Hematopoietic multipotent progenitor cell treated with erythropoietin and hydrocortisone succinate and interleukin-3 and kit ligand, for 8 days (in vitro differentiated cells): ENCODE data around the gene WLS.
A peak's percentile ranks its signal among the peaks of the same experiment; 100 is the strongest.
"Not testable (repeated sequence)": the region's sequence is repeated elsewhere in the genome, so short reads cannot be mapped to it uniquely, and the experiment has no call there.

ENCODE experiments used
- DNase-seq: peaks from one replicate; pipeline ENCODE4 v3.0.0-alpha.2; 2015

The WLS gene

DNA sequence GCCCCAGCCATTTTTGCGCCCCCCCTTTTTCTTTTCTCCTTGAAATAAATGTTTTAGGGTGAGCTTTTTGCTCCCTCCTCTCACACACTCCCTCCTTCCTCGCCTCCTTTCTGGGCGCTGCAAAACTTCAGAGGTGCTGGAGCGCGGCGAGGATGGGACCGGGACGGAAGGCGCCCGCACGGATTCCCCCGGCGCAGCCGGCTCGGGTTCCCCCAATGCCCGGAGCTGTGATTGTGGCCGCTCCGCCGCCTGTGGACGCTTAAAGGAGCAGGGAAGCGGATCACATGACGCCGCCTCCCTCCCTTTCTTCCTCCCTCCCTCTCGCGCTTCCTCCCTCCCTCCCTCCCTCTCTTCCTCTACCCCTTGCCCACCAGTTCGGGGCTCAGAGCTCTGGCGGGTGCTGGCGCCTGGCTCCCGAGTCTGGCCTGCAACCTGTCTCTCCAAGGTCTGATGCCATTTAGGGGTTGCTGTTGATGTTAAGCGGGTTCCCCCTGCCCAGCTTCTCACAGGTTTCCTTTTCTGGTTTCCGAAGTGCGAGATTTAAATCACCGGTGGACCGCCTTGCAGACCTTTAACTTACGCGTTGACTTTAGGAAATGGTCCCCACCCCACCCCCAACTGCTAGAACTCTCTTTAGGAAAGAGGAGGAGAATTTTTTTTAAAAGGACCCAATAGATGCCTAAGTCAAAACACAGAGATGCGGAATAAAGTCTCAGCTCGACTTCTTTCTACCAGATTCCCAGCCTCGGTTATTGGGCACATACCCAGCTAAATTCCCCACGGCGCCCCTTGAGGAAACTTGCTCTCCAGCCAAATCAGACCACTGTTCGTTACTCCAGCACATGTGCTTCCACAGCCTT, at the start of gene WLS:
Gene WLS (minus strand): TSS at position 235 of the 860 bp plus-strand sequence. CDS start 224 bp downstream, at position 11.
- DNase-seq: no peak

DNA sequence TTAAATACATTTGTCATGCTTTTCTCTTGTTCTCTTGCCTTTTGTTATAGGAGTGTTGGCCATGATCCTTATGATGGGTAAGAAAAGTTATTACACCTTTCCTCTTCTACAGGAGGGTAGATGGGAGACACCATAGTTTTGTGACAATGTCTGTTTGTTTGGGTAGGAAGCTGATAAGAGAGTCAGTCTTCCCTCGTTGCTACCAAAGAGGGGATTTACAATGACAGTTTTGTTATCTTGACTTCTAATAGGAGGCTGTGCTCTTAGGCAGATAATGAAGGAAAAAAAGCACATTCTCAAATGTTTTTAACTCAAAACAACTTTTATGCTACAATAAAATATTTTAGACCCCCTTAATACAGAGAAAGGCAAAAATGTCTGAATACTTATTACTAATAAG, 48.0 kb upstream of the WLS start:
- DNase-seq: peak; percentile 45

DNA sequence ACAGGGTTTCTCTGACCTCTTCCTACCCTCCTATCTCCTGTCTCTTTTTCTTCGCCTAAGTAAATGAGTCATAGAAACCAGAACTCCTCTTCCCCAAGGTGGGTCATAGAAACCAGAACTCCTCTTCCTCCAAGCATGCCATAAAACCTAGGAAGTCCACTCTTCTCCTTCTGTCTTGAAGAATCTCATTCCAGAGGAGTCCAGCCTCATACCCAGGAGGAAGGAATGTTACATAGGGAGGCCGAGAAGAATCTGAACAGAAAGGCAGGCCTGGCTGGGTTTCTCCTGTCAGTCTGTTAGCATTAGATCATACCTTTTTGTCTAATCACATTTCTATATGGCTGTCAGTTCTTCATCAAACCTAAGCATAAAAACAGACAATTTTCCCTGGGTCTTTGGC, 47.5 kb upstream of the WLS start:
- DNase-seq: no peak

DNA sequence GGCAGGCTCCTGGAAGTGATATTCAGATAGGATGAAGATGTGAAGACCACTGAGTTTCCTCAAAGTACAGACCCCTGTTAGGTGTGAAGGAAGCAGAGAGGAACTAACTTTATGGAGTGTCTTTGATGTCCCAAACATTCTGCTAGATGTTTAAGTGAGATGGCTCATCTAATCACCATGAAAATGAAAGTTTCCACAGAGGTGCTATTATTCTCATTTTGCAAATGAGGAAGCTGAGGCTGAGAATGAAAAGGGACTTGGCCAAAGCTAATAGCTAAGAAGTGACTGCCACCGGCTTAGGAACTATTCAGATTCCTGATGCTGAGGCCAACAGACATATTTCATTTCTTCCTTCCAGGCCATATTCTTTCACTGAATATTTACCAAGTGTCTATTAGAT, 45.9 kb upstream of the WLS start:
- DNase-seq: no peak

DNA sequence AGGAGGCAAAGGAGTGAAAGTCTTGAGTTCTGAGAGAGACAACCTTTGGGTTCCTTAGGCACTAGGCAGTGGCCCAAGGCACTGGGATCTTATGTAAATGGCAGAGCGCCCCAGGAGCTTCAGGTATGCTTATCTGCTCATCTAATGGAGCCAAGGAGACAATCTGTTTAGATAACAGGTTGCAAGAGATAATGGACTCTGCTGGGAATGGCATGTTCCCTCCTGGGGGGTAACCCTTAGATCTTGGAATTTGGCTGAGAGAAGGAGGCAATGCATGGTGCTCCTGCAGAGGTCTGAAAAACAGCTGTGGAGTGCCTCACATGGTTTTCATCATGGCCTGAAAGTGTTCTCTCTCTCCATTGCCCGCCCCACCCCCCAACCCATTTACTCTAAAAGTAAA, 44.1 kb upstream of the WLS start:
- DNase-seq: no peak

DNA sequence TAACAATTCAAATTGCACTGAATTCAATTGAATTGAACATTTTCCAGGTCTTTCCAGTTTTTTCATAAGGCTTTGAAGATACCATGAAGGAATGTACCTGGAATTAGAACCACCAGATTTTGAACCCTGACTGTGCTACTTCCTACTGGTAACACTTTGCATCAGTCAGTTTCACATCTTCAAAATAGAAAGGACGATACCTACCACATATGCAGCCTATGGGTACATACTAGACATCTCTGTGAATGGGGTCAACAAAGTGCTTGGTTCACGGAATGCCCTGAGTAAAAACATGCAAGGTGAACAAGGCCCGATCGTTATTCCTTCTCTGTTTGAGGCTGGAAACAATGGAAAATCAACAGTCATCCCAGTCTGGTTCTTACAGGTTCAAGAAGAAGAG, 41.2 kb upstream of the WLS start:
- no peak for DNase-seq

GRCh38 chr1:68271596-68271995, 39.3 kb upstream of the WLS start:
- DNase-seq: no peak

- no peak for DNase-seq
Observed at GRCh38 chr1:68270951-68271350, 38.6 kb upstream of the WLS start.

GRCh38 chr1:68269637-68270430, 37.5 kb upstream of the WLS start:
- no peak for DNase-seq

DNA sequence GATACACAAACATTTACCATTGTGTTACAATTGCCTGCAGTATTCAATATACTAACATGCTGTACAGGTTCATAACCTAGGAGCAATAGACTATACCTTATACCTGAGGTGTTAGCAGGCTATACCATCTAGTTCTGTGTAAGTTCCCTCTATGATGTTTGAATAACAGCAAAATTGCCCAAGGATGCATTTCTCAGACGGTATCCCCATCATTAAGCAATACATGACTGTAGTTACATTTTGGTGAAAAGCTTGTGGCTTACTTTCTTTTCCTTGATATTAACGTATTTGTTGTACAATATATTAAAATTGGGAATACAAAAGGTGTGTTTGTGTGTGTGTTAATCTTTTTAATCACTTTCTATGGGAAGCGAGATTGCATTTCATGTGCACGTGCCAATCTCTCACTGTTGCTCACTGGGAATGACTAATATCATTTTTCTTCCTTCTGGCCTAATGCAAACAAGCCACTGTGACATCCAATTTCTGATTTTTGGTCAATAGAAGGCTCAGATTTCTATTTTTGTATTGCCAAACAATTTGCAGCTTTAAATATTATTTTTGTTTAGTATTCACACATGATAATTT, 36.7 kb upstream of the WLS start:
- no peak for DNase-seq

- not testable (repeated sequence) for DNase-seq
Observed at GRCh38 chr1:68256824-68257223, 24.5 kb upstream of the WLS start.

GRCh38 chr1:68255301-68255700, 23.0 kb upstream of the WLS start:
- DNase-seq: no peak

DNA sequence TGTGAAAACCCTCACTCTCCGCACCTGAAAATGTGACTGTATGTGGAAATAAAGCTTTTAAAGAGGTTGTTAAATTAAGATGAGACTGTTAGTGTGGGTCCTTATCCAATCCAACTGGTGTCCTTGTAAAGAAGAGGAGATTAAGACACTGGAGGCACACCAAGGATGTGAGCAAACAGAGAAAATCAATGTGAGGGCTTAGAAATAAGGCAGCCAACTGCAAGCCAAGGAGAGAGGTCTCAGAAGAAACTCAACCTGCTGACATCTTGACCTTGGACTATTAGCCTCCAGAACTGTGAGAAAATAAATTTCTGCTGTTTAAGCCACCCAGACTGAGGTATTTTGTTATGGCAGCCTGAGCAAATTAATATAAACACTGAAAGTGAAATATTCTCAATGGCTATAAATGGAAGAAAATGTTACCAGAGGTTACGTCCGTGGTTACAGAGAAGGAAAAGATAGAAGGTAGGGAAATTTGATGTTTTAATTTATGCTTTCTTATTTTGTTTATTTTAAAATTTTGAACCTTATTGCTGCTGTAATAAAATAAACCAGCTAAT, 22.4 kb upstream of the WLS start:
- no peak for DNase-seq

GRCh38 chr1:68237040-68237439, 4.7 kb upstream of the WLS start:
- DNase-seq: no peak

DNA sequence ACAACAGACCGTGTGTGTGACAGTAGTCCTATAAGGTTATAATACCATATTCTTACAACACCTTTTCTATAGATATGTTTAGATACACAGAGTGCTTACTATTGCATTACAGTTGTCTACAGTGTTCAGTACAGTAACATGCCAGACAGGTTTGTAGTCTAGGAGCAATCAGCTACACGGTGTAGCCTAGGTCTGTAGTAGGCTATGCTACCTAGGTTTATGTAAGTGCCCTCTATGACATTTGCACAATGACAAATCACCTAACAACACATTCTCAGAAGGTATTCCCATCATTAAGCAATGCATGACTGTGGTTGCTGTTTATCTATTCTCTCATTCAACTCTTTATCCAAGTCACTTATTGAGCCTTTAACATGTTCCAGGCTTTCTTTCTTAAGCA, 1.8 kb upstream of the WLS start:
- DNase-seq: no peak

DNA sequence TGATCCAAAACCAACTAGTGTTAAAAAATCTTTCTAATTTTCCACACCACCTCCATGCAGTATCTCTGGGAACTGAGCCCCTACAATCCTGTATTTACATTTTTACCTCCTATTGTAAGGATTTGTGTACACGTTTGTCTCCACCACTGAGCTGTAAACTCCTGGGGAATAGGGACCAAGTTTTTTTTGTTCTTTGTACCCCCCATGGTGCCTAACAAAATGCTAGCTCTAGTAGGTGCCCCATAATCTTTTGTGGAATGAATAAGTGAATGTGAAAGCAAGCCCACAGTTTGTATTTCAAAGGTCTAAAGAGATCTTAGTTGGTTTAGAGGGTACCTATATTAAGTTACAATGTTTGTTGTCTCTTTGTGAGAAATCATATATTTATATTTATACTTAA, 879 bp upstream of the WLS start:
- DNase-seq: no peak

- DNase-seq: no peak
Observed at GRCh38 chr1:68231627-68232288, 565 bp downstream of the WLS start.

GRCh38 chr1:68230901-68231626, 1.3 kb downstream of the WLS start:
- no peak for DNase-seq

DNA sequence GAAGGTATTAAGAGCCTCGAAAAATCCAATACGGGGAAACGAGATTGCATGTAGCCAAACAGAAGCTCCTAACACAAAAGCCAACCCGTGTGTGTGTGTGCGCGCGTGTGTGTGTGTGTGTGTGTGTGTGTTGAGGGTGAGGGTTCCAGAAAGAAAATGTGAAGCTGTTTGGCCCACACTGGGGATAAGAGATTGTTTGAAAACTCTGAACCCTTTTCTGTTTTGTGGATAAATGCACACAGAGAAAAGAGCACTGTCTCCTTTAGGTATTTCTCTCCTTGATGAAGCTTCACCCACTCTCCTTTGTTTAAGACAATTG, 1.9 kb downstream of the WLS start:
- no peak for DNase-seq

DNA sequence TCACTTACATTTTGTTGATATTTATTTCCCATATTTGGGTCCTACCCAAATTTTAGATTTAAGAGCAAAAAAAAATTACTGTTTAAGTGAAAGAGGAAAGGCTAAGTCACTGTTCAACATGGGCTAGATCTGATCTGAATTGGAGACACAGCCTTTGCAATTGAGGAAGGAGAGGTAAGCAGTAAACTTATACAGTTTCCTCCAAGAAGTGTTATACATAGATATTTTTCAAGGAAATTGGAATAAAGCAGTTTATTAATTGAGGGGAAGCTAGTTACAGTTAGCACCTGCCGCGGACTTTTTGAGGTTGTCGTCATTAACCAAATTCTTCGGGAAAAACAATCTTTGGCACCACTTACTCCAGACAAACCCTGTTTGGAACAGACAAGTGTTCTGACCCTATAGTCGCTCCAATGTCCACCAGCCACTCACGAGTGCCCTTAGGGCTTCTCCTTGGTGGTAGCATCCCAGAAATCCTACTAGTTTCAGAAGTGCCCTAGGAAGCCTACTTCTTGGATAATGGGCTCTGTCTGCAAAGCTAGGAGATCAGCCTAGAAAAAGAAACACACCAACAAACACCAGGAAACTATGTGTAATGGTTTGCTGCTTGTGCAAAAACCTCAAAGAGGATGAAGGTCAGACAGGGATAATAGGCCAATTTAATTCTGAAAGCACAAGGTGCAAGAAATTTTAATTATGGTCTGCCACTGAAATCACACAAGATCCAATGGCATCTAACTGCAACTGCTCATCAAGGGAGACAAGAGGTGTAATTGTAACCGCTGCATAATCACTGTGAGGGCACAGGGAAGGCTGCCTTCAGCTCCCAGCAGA, 2.5 kb downstream of the WLS start:
- DNase-seq: no peak

DNA sequence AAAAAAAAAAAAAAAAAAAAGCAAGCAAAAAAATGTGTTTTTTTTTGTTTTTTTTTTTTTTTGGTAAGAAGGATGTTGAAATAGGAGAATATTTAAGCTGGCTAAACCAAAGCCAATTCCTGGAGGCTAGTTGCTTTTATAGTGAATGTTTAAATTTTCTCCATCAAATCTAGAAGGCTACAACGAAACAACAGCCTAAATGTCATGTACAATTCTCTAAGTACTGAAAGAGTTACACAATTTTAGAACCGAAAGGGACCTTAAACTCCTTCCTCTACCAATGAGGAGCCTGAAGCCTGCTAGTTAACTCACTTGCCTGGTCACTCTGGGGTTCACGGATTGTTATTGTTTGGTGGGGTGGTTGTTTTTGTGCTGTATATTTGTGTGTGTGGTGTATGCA, 3.5 kb downstream of the WLS start:
- DNase-seq: no peak

DNA sequence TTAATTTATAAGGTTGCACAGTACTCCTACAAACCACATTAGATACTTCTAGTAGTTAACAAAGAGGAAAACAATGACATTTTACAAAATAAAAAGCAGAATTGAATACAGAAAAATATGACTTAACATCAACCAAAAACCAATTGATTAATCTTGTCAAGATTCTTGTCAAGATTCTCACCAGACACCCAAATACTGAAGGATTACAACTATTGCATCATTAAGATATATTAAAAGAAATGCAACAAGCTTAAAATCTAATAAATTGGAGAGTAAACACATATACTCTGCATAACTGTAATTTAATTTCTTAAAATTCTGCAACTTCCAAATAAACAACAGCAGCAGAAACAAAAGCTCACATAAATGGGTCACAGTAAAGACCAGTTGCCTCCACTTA, 4.7 kb downstream of the WLS start:
- no peak for DNase-seq
